ENCODE data around the gene ELF2. TPM values are rescaled to one million over a fixed set of nuclear protein-coding genes. Genes with fewer than 3 reads are reported as not detected.

ELF2 gene
- polyA plus RNA-seq, 1 donor from 2014 or later, result 105 TPM

DNA sequence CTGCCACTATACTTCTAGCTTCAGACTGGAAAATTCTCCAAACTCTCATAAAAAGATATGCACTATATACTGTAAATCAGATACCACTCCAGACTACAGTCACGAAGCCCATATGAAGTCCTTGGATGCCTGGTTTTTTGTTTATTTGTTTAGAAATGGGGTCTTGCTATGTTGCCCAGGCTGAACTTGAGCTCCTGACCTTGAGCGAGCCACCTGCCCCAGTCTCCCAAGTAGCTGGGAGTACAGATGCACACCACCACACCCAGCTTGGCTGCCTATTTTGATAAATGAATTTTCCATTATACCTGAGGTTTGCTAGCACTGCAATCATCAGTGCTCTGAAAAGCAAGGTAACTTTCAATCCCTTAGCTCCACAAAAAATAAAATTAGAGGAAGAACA is 53.1 kb downstream of the ELF2 start:
- H3K27ac ChIP-seq (ENCODE audit: low read length), result no peak overlapping the region
- H2AFZ ChIP-seq (ENCODE audit: low read depth, low read length), result no peak overlapping the region
- no peaks in the 10 kb centered on the region for H3F3A ChIP-seq (ENCODE audit: insufficient read depth, low read length, poor library complexity, severe bottlenecking)
- no peak overlapping the region for H3K9ac ChIP-seq (ENCODE audit: low read length)
- no peaks in the 10 kb centered on the region for H3K9me3 ChIP-seq (ENCODE audit: low read length)
- no peaks in the 10 kb centered on the region for H3K27me3 ChIP-seq (ENCODE audit: insufficient read depth, low read depth, low read length)
- TF ChIP-seq, protein P1, sequence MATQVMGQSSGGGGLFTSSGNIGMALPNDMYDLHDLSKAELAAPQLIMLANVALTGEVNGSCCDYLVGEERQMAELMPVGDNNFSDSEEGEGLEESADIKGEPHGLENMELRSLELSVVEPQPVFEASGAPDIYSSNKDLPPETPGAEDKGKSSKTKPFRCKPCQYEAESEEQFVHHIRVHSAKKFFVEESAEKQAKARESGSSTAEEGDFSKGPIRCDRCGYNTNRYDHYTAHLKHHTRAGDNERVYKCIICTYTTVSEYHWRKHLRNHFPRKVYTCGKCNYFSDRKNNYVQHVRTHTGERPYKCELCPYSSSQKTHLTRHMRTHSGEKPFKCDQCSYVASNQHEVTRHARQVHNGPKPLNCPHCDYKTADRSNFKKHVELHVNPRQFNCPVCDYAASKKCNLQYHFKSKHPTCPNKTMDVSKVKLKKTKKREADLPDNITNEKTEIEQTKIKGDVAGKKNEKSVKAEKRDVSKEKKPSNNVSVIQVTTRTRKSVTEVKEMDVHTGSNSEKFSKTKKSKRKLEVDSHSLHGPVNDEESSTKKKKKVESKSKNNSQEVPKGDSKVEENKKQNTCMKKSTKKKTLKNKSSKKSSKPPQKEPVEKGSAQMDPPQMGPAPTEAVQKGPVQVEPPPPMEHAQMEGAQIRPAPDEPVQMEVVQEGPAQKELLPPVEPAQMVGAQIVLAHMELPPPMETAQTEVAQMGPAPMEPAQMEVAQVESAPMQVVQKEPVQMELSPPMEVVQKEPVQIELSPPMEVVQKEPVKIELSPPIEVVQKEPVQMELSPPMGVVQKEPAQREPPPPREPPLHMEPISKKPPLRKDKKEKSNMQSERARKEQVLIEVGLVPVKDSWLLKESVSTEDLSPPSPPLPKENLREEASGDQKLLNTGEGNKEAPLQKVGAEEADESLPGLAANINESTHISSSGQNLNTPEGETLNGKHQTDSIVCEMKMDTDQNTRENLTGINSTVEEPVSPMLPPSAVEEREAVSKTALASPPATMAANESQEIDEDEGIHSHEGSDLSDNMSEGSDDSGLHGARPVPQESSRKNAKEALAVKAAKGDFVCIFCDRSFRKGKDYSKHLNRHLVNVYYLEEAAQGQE (IDR thresholded peaks at IDR 0.05; ENCODE audit: borderline replicate concordance), result no peak
- TF ChIP-seq SMC3 (conservative IDR thresholded peaks at IDR 0.05; ENCODE audit: poor library complexity), result no peak
- no peak for TF ChIP-seq RAD21 (conservative IDR thresholded peaks at IDR 0.05)
- no peak for TF ChIP-seq TAF1 (IDR thresholded peaks at IDR 0.05; ENCODE audit: low read depth)
- TF ChIP-seq EZH2 (IDR thresholded peaks at IDR 0.05; ENCODE audit: borderline replicate concordance, insufficient read depth, low read length, poor library complexity, severe bottlenecking), result no peak
- TF ChIP-seq MXI1 (conservative IDR thresholded peaks at IDR 0.05; ENCODE audit: poor library complexity, severe bottlenecking), result no peak
- TF ChIP-seq, protein P2, sequence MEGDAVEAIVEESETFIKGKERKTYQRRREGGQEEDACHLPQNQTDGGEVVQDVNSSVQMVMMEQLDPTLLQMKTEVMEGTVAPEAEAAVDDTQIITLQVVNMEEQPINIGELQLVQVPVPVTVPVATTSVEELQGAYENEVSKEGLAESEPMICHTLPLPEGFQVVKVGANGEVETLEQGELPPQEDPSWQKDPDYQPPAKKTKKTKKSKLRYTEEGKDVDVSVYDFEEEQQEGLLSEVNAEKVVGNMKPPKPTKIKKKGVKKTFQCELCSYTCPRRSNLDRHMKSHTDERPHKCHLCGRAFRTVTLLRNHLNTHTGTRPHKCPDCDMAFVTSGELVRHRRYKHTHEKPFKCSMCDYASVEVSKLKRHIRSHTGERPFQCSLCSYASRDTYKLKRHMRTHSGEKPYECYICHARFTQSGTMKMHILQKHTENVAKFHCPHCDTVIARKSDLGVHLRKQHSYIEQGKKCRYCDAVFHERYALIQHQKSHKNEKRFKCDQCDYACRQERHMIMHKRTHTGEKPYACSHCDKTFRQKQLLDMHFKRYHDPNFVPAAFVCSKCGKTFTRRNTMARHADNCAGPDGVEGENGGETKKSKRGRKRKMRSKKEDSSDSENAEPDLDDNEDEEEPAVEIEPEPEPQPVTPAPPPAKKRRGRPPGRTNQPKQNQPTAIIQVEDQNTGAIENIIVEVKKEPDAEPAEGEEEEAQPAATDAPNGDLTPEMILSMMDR (IDR thresholded peaks at IDR 0.05; ENCODE audit: poor library complexity, severe bottlenecking), result no peak
- no peak for TF ChIP-seq EP300 (conservative IDR thresholded peaks at IDR 0.05; ENCODE audit: poor library complexity, severe bottlenecking)
- TF ChIP-seq POLR2AphosphoS5 (IDR thresholded peaks at IDR 0.05), result no peak
- no peaks in the 10 kb centered on the region for H3K36me3 ChIP-seq (ENCODE audit: insufficient read depth, low read length)
- no peaks in the 10 kb centered on the region for H3K9me2 ChIP-seq (ENCODE audit: insufficient read depth, low read length)
- H3K4me3 ChIP-seq (ENCODE audit: low read length), result no peak overlapping the region
- H3K4me2 ChIP-seq (ENCODE audit: low read length), result no peak overlapping the region
- no peaks in the 10 kb centered on the region for H3K79me2 ChIP-seq (replicated peaks; ENCODE audit: insufficient read depth, low read length)
- H4K20me1 ChIP-seq (ENCODE audit: insufficient read depth), result no peaks in the 10 kb centered on the region

DNA sequence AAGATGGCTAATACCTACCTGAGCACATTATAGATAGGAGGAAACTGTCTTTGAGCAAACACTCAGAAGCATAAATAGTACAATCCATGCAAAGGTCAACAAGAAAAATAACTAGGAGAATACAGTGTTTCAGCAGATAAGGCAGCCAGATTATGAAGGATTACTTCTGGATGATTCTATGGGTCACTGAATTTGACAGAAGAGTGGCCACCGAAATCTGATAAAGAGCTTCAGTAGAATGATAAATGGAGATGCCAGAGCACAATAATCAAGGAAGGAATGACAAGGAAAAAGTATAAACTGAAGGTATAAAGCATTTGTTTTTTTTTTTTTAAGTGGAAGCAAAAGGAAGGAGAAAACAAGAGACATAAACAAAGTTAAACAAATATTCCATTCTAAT is 58.7 kb downstream of the ELF2 start:
- H3K4me2 ChIP-seq (ENCODE audit: low read length), result no peak overlapping the region
- no peaks in the 10 kb centered on the region for H3K9me2 ChIP-seq (ENCODE audit: insufficient read depth, low read length)
- H3K27ac ChIP-seq (ENCODE audit: low read length), result no peak overlapping the region
- no peaks in the 10 kb centered on the region for H3K79me2 ChIP-seq (replicated peaks; ENCODE audit: insufficient read depth, low read length)
- H3K36me3 ChIP-seq (ENCODE audit: insufficient read depth, low read length), result no peaks in the 10 kb centered on the region
- no peak overlapping the region for H2AFZ ChIP-seq (ENCODE audit: low read depth, low read length)
- no peaks in the 10 kb centered on the region for H3K9me3 ChIP-seq (ENCODE audit: low read length)
- TF ChIP-seq RAD21 (conservative IDR thresholded peaks at IDR 0.05) (no peak), EP300 (conservative IDR thresholded peaks at IDR 0.05; ENCODE audit: poor library complexity, severe bottlenecking) (no peak), EZH2 (IDR thresholded peaks at IDR 0.05; ENCODE audit: borderline replicate concordance, insufficient read depth, low read length, poor library complexity, severe bottlenecking) (no peak), MXI1 (conservative IDR thresholded peaks at IDR 0.05; ENCODE audit: poor library complexity, severe bottlenecking) (no peak)
- TF ChIP-seq, protein P2 (IDR thresholded peaks at IDR 0.05; ENCODE audit: poor library complexity, severe bottlenecking), result no peak
- TF ChIP-seq, protein P1 (IDR thresholded peaks at IDR 0.05; ENCODE audit: borderline replicate concordance), result no peak
- no peaks in the 10 kb centered on the region for H3K27me3 ChIP-seq (ENCODE audit: insufficient read depth, low read depth, low read length)
- no peak overlapping the region for H3K9ac ChIP-seq (ENCODE audit: low read length)
- no peaks in the 10 kb centered on the region for H4K20me1 ChIP-seq (ENCODE audit: insufficient read depth)
- no peak overlapping the region for H3K4me3 ChIP-seq (ENCODE audit: low read length)
- H3F3A ChIP-seq (ENCODE audit: insufficient read depth, low read length, poor library complexity, severe bottlenecking), result no peaks in the 10 kb centered on the region

Measured in neural cell (in vitro differentiated cells).